A673 (cell line): ENCODE data around the gene C17orf78. TPM values are rescaled to one million over a fixed set of nuclear protein-coding genes. Genes with fewer than 3 reads are reported as not detected.
"Not testable (repeated sequence)": the region's sequence is repeated elsewhere in the genome, so short reads cannot be mapped to it uniquely, and the experiment has no call there.

Source experiments
- BruUV-seq: library from RNA; stranded (reverse); fragments of 400-500 nt; replicated peaks from 2 replicates; lab custom pipeline; 2021; lab: Mats Ljungman, UMichigan
- CTCF ChIA-PET: fragments of 300-600 bp; sonication (Branson Sonifier 250); formaldehyde crosslinking; loops from one replicate; lab custom pipeline; 2022; ENCODE audit warnings: antibody characterized with exemption; lab: Charles Lee
- POLR2A ChIA-PET: fragments of 300-600 bp; sonication (Branson Sonifier 250); formaldehyde crosslinking; loops from one replicate; lab custom pipeline; 2022; ENCODE audit warnings: antibody characterized with exemption; ENCODE audit not compliant: low non-redundant PET; lab: Charles Lee
- DNase-seq: peaks from one replicate; pipeline ENCODE4 v3.0.0-alpha.2; 2015; ENCODE audit warnings: low spot score
- H3K27ac ChIP-seq: fragments of 200-600 bp; sonication (generic); 2 replicates; pipeline ENCODE4 v1.5.1; 2016; ENCODE audit warnings: mixed run types, low read depth, mild to moderate bottlenecking, mixed read lengths, antibody characterized with exemption, low read length; ENCODE audit not compliant: poor library complexity, severe bottlenecking
- H3K27me3 ChIP-seq: fragments of 200-600 bp; sonication (generic); replicated peaks from 2 replicates; pipeline ENCODE4 v1.6.1; 2017; ENCODE audit warnings: mixed run types, low read depth, mild to moderate bottlenecking, mixed read lengths, antibody characterized with exemption, low read length; ENCODE audit not compliant: insufficient read depth, poor library complexity
- H3K36me3 ChIP-seq: fragments of 200-600 bp; sonication (generic); 2 replicates; pipeline ENCODE4 v1.6.1; 2016; ENCODE audit warnings: mixed run types, mild to moderate bottlenecking, mixed read lengths, antibody characterized with exemption, low read length; ENCODE audit not compliant: insufficient read depth, poor library complexity, severe bottlenecking
- H3K4me1 ChIP-seq: fragments of 200-600 bp; sonication (generic); 2 replicates; pipeline ENCODE4 v1.6.1; 2017; ENCODE audit warnings: mixed run types, mild to moderate bottlenecking, mixed read lengths, antibody characterized with exemption, low read length; ENCODE audit not compliant: insufficient read depth, poor library complexity, severe bottlenecking
- H3K4me3 ChIP-seq: fragments of 200-600 bp; sonication (generic); 2 replicates; pipeline ENCODE4 v1.5.1; 2016; ENCODE audit warnings: low read depth, mixed run types, mild to moderate bottlenecking, mixed read lengths, low read length; ENCODE audit not compliant: poor library complexity, severe bottlenecking
- H3K9me3 ChIP-seq: fragments of 200-600 bp; sonication (generic); 2 replicates; pipeline ENCODE4 v1.6.1; 2016; ENCODE audit warnings: mixed run types, low read depth, mild to moderate bottlenecking, mixed read lengths, antibody characterized with exemption, low read length; ENCODE audit not compliant: poor library complexity, severe bottlenecking
- EZH2 ChIP-seq: fragments of 200-600 bp; sonication (generic); IDR thresholded peaks from 2 replicates; pipeline ENCODE4 v1.6.1; 2017; ENCODE audit warnings: borderline replicate concordance, low read depth, mild to moderate bottlenecking, mixed read lengths, antibody characterized with exemption, low read length; ENCODE audit not compliant: poor library complexity, severe bottlenecking
- intact Hi-C: fragments of 100-400 bp; cut with micrococcal nuclease; formaldehyde crosslinking; loops from one replicate; pipeline ENCODE4 v1.10.0; 2022; ENCODE audit not compliant: unreplicated experiment
- total RNA-seq: library from RNA; stranded (reverse); gene quantifications from 2 replicates; pipeline ENCODE4 v1.2.3, GENCODE V29; 2021
- TF ChIP-seq, protein P1 (sequence below): fragments of 300-800, 200-600 bp; sonication (generic); conservative IDR thresholded peaks from 2 replicates; pipeline ENCODE4 v1.5.1; 2017; ENCODE audit warnings: low read depth, mild to moderate bottlenecking, antibody characterized with exemption, low read length, moderate library complexity, mixed read lengths

Gene C17orf78
- total RNA-seq, 1 experiment from 2014 or later = not detected

DNA sequence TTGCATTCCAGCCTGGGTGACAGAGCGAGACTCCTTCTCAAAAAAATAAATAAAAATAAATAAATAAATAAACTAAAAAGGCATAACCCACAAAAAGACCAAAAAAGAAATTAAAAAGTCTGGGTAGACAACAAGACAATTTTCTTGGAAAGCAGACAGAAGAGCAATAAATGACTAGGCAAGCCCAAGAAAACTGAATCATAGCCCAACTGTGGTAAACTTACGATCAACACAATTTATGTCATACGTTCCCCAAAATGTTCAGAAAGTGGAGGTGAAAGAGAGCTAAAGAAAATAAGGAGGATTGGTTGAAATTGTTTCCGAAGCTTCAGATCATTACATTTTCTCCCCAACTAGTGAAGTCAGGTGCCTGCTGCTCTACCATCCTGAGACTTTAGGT, 31.3 kb upstream of the C17orf78 start:
- TF ChIP-seq, protein P1, sequence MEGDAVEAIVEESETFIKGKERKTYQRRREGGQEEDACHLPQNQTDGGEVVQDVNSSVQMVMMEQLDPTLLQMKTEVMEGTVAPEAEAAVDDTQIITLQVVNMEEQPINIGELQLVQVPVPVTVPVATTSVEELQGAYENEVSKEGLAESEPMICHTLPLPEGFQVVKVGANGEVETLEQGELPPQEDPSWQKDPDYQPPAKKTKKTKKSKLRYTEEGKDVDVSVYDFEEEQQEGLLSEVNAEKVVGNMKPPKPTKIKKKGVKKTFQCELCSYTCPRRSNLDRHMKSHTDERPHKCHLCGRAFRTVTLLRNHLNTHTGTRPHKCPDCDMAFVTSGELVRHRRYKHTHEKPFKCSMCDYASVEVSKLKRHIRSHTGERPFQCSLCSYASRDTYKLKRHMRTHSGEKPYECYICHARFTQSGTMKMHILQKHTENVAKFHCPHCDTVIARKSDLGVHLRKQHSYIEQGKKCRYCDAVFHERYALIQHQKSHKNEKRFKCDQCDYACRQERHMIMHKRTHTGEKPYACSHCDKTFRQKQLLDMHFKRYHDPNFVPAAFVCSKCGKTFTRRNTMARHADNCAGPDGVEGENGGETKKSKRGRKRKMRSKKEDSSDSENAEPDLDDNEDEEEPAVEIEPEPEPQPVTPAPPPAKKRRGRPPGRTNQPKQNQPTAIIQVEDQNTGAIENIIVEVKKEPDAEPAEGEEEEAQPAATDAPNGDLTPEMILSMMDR = no peak
- no peak for TF ChIP-seq EZH2
- Histone ChIP-seq H3K4me3 (no peak overlapping the region), H3K4me1 (no peaks in the 10 kb centered on the region), H3K36me3 (no peaks in the 10 kb centered on the region), H3K9me3 (no peaks in the 10 kb centered on the region), H3K27me3 (no peaks in the 10 kb centered on the region), H3K27ac (no peak overlapping the region)
- POLR2A ChIA-PET = no interaction called here
- intact Hi-C loops = no loop called here
- no TSS peak for BruUV-seq
- no peak for DNase-seq
- CTCF ChIA-PET = no interaction called here

DNA sequence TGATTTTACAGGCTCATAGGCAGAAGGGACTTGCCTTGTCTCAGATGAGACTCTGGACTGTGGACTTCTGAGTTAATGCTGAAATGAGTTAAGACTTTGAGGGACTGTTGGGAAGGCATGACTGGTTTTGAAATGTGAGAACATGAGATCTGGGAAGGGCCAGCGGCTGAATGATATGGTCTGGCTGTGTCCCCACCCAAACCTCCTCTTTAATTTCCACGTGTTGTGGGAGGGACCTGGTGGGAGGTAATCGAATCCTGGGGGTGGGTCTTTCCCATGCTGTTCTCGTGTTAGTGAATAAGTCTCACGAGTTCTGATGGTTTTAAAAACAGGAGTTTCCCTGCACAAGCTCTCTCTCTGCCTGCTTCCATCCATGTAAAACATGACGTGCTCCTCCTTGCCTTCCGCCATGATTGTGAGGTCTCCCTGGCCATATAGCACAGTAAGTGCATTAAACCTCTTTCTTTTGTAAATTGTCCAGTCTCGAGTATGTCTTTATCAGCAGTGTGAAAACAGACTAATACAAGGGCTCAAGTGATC, 28.9 kb upstream of the C17orf78 start:
- H3K27me3 ChIP-seq, H3K9me3 ChIP-seq, BruUV-seq, H3K36me3 ChIP-seq, intact Hi-C loops, POLR2A ChIA-PET, CTCF ChIA-PET, H3K4me3 ChIP-seq, H3K4me1 ChIP-seq, H3K27ac ChIP-seq, DNase-seq: not testable (repeated sequence)

DNA sequence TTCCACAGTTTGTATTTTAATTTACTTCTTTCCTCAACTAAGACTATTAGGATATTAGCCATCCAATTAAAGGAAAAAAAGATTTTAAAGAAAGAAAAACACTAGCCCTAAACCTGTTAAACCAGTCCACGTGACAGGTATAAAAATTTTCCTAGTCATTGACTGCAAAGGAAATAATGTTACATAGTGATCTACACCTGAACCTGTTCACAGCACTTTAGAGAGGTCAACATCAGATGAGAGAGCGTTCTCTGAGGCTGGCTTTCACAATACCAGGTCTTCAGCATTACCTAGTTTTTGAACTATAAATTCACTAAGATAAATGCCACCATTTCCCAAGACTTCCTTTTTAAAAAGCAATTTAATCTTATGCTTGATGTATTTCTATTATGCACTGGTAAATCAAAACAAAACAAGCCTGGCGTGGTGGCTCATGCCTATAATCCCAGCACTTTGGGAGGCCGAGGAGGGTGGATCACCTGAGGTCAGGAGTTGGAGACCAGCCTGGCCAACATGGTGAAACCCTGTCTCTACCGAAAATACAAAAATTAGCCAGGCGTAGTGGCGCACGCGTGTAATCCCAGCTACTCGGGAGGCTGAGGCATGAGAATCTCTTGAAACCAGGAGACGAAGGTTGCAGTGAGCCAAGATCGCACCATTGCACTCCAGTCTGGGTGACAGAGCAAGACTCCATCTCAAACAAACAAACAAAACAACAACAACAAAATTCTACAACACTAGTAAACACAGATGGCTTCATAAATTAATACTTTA, 18.8 kb upstream of the C17orf78 start:
- CTCF ChIA-PET, H3K36me3 ChIP-seq, DNase-seq, H3K4me1 ChIP-seq, POLR2A ChIA-PET, H3K27ac ChIP-seq, BruUV-seq, H3K27me3 ChIP-seq, H3K9me3 ChIP-seq: not testable (repeated sequence)
- peak overlapping the region; percentile 86 for H3K4me3 ChIP-seq
- intact Hi-C loops = loop anchor here (10.0 kb wide), 1 partner anchor 248 kb away; the partner anchor contains the start of gene SYNRG

DNA sequence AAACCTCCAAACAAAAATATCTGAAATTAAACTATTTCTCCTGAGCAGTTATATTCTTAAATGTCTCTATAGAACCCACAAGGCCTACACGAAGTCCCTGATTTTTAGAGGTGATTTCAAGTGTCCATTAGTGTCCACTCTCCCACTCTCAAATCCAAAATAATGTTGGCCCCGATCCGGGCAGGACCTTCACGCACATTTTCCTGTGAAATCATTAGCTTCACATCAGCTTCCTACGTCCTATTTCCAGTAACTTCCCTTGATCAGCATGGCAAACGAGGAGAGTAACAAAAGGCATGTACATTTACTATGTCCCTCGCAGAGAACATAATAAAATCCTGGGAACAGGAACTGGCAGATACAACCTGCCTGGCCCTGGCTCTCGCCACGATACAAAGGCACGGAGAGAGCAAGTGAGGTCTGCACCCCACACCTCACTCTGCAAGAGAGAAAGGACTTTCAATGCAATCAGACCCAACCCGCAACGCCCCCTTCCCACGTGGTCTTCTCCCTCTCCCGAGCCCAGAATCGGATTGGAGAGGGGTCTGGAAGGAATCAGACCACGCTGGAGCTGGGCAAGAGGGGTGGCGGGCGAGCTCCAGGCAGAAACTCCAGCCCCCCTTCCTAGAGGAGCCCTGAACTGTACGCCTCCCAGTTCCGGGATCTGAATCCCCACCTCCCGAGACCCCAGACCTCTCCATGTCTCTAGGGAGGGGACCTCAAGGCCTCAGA, 17.5 kb upstream of the C17orf78 start:
- DNase-seq = peak; percentile 56
- Histone ChIP-seq H3K36me3 (no peaks in the 10 kb centered on the region), H3K4me1 (no peaks in the 10 kb centered on the region), H3K4me3 (peak overlapping the region; percentile 86), H3K27ac (peak overlapping the region; percentile 70), H3K27me3 (no peaks in the 10 kb centered on the region), H3K9me3 (no peaks in the 10 kb centered on the region)
- POLR2A ChIA-PET = no interaction called here
- no peak for TF ChIP-seq EZH2
- TF ChIP-seq, protein P1 = no peak
- intact Hi-C loops = loop anchor here (10.0 kb wide), 1 partner anchor 247 kb away; the partner anchor contains the start of gene SYNRG
- CTCF ChIA-PET = no interaction called here
- no TSS peak for BruUV-seq
